GM21786 (cell line): ENCODE data around the gene GALNTL6.
"Not testable (repeated sequence)": the region's sequence is repeated elsewhere in the genome, so short reads cannot be mapped to it uniquely, and the experiment has no call there.

ENCODE experiments used
- ATAC-seq: cut with Tn5 transposase; IDR thresholded peaks from one replicate; pipeline ENCODE4 v1.9.1; 2021; ENCODE audit not compliant: unreplicated experiment

GALNTL6 gene

GRCh38 chr4:172716291-172716690 is 903.1 kb downstream of the GALNTL6 start:
- ATAC-seq = no peak

- no peak for ATAC-seq
Measured at GRCh38 chr4:172721659-172722058, 908.5 kb downstream of the GALNTL6 start.

- no peak for ATAC-seq
Measured at GRCh38 chr4:172725581-172725980, 912.4 kb downstream of the GALNTL6 start.

DNA sequence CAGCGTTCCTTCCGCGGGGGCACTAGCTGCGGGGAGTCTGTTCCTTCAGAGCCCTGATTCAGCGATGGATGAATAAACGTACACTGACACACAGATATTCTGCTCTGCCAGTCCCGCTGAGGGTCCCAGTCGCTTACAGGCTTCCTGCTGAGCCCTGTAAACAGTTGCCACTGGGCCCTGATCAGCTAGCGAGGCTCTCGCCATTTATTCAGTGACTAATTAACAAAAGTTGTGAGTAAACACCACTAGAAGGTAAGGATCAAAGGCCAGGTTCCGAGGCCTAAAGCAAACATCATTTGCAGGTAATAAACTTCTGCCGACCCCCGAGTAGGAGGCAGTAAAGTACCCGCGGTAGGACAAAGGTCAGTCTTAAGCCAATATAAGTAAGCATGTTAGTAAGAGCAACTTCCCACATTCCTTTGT is 912.8 kb downstream of the GALNTL6 start:
- ATAC-seq = no peak

- no peak for ATAC-seq
Measured at GRCh38 chr4:172727631-172728030, 914.4 kb downstream of the GALNTL6 start.

DNA sequence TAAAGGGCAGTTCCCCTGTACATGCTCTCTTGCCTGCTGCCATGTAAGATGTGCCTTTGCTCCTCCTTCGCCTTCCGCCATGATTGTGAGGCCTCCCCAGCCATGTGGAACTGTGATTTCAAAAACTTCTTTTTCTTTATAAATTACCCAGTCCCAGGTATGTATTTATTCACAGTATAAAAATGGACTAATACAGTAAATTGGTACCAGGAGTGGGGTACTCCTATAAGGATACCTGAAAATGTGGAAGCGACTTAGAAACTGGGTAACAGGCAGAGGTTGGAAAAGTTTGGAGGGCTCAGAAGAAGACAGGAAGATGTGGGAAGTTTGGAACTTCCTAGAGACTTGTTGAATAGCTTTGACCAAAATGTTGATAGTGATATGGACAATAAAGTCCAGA is 920.4 kb downstream of the GALNTL6 start:
- ATAC-seq = not testable (repeated sequence)

- ATAC-seq = no peak
Measured at GRCh38 chr4:172734555-172734954, 921.4 kb downstream of the GALNTL6 start.

DNA sequence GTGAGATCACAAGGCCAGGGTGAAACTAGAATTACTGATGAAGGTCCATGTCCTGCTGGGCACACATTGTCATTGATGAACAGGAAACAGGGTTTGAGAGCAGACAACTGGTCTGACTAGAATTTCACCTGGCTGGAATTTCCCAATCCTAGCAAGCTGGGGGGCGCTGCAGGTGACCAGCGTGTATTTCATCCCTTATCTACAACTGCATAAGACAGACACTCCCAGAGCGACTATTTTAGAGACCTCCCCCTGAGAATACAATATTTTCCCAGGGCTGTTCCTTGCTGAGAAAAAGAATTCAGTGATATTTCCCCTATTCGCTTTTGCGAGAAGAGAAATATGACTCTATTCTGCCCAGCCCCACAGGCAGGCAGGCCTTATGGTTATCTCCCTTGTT is 922.8 kb downstream of the GALNTL6 start:
- no peak for ATAC-seq

GRCh38 chr4:172740434-172740833 is 927.2 kb downstream of the GALNTL6 start:
- peak; percentile 97 for ATAC-seq

GRCh38 chr4:172750910-172751309 is 937.7 kb downstream of the GALNTL6 start:
- peak; percentile 100 for ATAC-seq

DNA sequence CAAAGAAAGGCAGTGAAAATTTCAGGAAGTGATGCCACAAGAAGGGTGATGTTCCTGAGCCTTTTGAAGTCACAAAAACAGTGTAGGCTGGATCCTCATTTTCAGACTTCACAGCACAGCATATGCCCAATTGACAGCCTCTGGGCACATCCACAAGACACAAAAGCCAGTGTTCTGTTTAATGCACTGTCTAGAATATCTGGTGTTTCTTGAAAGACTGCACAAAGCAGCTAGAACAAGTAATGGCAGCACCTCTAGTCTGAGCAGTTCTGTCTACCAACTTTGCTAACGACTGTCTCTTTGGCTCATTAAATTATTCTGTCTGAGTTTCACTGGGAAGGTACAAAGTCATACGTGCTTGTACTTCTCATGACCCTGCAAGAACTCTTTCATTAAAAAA is 938.3 kb downstream of the GALNTL6 start:
- no peak for ATAC-seq

GRCh38 chr4:172758586-172759340 is 945.6 kb downstream of the GALNTL6 start:
- ATAC-seq = no peak

DNA sequence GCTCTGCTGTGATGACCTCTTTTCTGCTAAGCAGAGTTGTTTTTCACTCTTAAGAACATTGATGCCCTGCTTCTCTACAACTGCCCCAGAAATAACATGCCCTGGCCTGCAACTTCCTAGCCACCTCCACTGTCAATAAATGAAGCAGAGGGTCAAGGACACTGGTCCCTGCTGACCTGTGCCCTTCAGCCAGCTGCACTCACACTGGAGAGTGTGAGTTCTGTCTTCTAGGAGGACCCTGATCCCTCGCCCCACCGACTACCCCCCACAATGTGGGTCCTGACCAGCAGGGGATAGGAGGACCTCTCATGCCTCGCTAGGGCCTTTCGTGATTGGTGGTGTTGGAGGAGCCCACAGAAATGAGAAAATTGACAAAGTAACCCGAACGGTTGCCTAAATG is 947.3 kb downstream of the GALNTL6 start:
- ATAC-seq = no peak

DNA sequence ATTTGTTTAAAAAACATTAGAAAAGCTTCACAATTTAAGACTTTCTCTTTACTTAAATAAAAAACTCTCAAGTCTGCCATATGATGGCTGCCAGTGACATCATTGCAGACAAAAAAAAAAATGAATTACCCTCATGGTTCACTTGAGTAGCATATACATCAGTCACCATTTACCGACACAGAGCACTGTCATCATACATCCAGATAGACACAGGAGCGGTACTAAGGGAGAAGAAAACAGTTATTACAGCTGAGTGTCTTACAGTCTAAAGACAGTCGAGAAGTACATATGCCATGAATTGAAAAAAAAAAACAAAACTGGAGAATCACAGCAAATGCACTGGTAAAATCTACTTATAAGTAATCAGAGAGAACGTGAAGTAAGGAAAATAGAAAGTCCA is 949.7 kb downstream of the GALNTL6 start:
- no peak for ATAC-seq

DNA sequence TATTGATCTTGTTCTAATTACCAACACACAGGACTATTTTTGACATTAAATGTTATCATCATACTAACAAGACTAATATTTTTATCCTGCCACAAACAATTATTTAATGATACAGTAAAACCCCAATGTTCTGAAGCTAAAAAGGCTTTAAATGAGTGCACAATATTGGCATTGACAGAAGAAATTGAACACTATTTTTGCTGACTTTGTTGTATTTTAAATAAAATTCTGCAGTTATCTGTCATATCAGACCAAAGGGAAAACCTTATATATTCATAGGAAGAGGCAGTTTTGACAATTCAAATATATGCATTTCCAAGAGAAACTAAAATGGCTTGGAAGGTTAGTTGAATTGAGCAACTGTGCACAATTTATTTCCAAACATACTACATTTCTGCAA is 957.6 kb downstream of the GALNTL6 start:
- ATAC-seq = no peak

- ATAC-seq = no peak
Measured at GRCh38 chr4:172772781-172773180, 959.6 kb downstream of the GALNTL6 start.

GRCh38 chr4:172776203-172776861 is 963.1 kb downstream of the GALNTL6 start:
- ATAC-seq = no peak

DNA sequence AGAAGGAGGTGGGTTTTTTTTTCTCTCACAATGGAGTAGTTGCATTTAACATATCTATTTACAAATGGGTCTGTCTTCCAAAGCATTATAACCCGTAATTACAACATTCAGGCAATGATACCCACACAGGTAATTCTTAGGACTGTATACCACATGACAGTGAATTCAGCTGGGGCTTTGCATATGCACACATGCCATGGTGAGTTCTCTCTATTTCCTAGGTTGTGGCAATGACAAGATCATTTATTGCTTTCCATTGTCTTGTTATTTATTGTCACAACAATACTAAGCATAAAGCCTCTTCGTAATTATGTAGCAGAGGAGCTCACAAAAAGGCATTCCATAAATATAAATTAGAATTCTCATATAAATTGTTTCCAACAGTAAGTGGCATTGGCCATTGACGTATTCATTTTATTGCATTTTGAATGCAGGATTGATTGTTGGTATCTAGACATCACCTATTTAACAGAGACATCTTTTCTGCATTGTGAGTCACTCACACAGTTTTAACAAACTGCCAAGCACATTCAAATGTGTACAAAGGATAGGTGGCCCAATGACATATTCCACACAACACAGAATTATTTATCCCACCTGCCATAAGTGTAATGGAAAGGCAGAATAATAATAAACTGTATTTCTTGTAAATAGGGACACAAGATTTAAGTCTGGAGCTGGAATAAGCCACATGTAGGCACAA is 964.7 kb downstream of the GALNTL6 start:
- ATAC-seq = no peak

- ATAC-seq = no peak
Measured at GRCh38 chr4:172778583-172778982, 965.4 kb downstream of the GALNTL6 start.

GRCh38 chr4:172780566-172781081 is 967.4 kb downstream of the GALNTL6 start:
- ATAC-seq = no peak

DNA sequence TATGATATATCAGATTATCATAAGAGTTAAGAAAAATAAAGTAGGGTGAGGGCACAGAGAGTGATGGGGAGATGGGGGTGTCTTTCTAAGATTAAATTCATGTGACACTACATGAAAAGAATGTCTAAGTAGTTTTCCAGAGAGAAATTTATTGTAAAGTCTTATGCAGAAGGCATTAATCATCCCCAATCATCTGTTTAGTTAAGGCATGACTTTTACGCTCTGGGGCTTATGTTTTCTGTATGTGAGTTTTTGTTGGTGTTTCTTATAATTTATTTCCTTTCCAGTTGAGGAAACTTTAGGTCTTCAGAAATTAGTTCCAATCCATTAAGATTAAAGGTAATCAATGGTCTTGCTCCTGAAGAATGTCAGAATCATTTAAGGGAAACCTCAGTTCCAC is 972.4 kb downstream of the GALNTL6 start:
- ATAC-seq = no peak
